ENCODE data around the gene CCDC188.
A peak's percentile ranks its signal among the peaks of the same experiment; 100 is the strongest.

CCDC188 gene

GRCh38 chr22:20150381-20151275 lies at the start of gene CCDC188:
Gene CCDC188, minus strand, starts transcription at chr22:20151055. Its CDS starts 69 bp downstream, at chr22:20150986.
- Mint-ChIP-seq H3K27me3 (no peaks in the 10 kb centered on the region), H3K9me3 (no peaks in the 10 kb centered on the region)
- no peak for ATAC-seq

DNA sequence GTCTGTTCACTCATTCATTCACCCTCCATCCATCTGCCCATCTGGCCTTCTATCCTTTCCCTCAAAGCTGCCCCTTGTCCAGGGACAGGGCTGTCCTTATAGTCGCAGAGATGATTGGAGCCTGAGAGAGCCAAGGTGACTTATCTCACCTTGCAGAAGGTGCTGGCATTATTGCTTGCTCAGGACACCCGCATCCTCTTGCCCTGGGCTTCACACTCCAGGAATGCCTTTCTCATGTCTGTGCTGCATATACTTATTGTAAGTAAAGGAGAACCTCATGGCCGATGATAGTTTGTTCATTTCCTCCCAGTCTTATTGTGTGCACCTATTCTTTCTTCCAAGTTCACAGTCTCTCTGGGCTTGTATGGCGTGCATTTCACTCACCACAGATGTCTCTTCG lies 49.1 kb upstream of the CCDC188 start:
- no peaks in the 10 kb centered on the region for H3K4me1 Mint-ChIP-seq
- no peaks in the 10 kb centered on the region for H3K9me3 Mint-ChIP-seq
- no peak overlapping the region for H3K4me3 Mint-ChIP-seq
- no peaks in the 10 kb centered on the region for H3K36me3 Mint-ChIP-seq (ENCODE audit: low read depth)
- ATAC-seq, result no peak
- no peak overlapping the region for H3K27ac Mint-ChIP-seq
- DNase-seq, result no peak
- no peaks in the 10 kb centered on the region for H3K27me3 Mint-ChIP-seq

More at GRCh38 chr22:20150381-20151275, at the start of gene CCDC188:
- no peaks in the 10 kb centered on the region for H3K36me3 Mint-ChIP-seq (ENCODE audit: low read depth)
- H3K4me1 Mint-ChIP-seq, result peaks cover 5% of the 10 kb centered on the region
- no peak within 1 kb of the TSS for H3K4me3 Mint-ChIP-seq
- DNase-seq, result no peak
- H3K27ac Mint-ChIP-seq, result peak within 1 kb of the TSS; percentile 49

DNA sequence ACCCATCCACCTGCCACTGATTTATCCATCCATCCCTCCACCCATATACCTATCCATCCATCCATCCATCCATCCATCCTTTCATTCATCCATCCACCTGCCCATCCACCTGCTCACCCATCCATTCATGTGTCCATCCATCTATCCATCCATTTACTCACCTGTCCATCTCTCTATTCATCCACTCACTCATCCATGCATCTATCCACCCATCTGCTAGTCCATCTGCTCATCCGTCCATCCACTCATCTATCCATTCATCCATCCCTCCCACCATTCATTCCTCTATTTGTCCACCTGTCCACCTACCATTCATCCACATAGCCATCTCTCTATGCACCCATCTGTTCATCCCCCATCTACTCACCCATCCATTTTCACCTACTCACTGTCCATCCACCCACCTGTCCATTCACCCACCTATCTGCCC lies 48.6 kb upstream of the CCDC188 start:
- no peaks in the 10 kb centered on the region for H3K36me3 Mint-ChIP-seq (ENCODE audit: low read depth)
- no peak overlapping the region for H3K4me3 Mint-ChIP-seq
- no peaks in the 10 kb centered on the region for H3K9me3 Mint-ChIP-seq

GRCh38 chr22:20198557-20199319 lies 47.9 kb upstream of the CCDC188 start:
- Mint-ChIP-seq H3K27me3 (no peaks in the 10 kb centered on the region), H3K4me1 (no peaks in the 10 kb centered on the region), H3K9me3 (no peaks in the 10 kb centered on the region), H3K36me3 (ENCODE audit: low read depth) (no peaks in the 10 kb centered on the region), H3K4me3 (no peak overlapping the region), H3K27ac (no peak overlapping the region)
- DNase-seq, result no peak
- ATAC-seq, result no peak

More for the DNA sequence above, 48.6 kb upstream of the CCDC188 start:
- no peaks in the 10 kb centered on the region for H3K27me3 Mint-ChIP-seq
- H3K4me1 Mint-ChIP-seq, result no peaks in the 10 kb centered on the region
- no peak overlapping the region for H3K27ac Mint-ChIP-seq
- DNase-seq, result no peak
- ATAC-seq, result no peak

- no peak overlapping the region for H3K27ac Mint-ChIP-seq
- no peak overlapping the region for H3K4me3 Mint-ChIP-seq
- DNase-seq (no peak), ATAC-seq (no peak)
- no peaks in the 10 kb centered on the region for H3K9me3 Mint-ChIP-seq
- H3K27me3 Mint-ChIP-seq, result no peaks in the 10 kb centered on the region
- H3K36me3 Mint-ChIP-seq (ENCODE audit: low read depth), result no peaks in the 10 kb centered on the region
- no peaks in the 10 kb centered on the region for H3K4me1 Mint-ChIP-seq
These were observed 46.7 kb upstream of the CCDC188 start for GRCh38 chr22:20197407-20198030.

DNA sequence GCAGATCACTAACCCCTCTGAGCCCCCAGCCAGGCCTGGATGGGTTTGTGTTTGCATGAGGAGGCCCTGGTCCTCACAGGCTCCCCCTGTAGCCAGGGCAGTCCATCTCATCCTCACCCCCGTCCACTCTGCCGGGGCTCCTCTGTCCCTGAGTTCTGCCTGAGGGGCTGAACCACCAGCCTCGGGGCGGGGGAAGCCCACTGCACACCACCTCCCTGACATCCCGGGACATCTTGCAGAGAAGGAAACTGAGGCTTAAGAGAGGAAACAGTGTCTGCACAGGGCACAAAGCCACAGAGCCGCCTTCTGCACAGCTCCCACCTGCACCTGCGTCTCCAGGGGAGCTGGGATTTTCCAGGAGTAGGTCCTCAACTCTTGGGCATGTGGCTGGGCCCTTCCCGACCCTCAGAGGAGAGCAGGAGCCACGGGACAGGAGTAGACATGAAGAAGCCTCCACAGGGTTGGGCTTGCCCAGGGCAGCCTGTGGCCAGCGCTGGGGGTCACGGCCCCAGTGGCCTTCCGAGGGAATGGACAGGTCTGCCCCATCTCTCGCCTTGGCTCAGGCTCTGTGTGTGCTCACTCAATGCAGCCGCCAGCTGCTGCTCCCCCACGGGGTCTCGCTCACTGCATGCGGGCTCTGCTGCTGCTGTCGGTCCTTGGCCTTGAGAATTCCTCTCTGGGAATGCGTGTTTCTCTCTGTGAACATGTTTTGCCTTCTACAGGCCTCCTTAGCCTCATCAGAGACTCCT lies 45.4 kb upstream of the CCDC188 start:
- Mint-ChIP-seq H3K27ac (no peak overlapping the region), H3K36me3 (ENCODE audit: low read depth) (no peaks in the 10 kb centered on the region), H3K4me3 (no peak overlapping the region), H3K27me3 (no peaks in the 10 kb centered on the region), H3K4me1 (no peaks in the 10 kb centered on the region), H3K9me3 (no peaks in the 10 kb centered on the region)
- DNase-seq, result no peak
- no peak for ATAC-seq

DNA sequence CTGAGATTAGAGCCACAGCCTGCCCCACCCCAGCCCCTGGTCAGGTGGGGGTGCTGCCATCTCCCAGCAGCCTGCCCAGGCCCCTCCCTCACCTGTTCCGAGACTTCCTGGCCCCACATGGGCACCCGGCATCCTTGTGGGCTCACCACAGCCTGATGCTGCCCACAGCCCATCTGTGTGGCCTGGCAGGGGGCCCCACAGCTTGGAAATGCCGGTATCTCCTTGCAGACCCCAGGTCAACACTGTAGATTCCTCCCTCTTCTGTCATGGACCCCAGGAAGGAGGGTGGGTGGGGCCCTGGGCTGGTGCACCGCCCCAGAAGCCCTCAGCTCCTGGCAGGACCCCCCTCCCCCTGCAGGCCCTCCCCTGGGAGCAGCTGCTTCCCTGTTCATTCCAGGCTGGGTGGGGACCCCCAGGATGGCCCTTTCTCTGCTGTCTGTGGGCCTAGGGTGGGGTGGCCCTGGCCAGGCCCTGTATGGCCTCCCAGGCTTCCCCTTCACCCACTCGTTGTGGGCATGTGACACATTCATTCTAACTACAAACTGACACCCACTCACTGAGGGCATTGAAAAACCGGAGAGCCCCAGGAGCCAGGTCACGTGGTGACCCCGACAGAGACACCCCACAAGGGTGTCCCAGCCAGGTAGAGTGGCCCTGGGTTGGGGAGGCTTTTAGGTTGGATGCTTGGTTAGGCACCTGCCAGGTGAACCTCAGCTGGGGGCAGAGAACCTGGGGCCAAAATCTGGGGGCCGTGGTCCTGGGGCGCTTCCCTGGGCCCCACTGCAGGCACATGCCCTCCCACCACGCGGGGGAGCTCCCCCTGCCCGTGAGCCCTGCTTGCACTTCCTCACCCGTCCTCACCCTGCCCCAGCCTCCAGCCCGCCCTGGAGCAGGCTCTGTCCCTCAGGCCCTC lies 44.1 kb upstream of the CCDC188 start:
- H3K9me3 Mint-ChIP-seq, result no peaks in the 10 kb centered on the region
- H3K27ac Mint-ChIP-seq, result no peak overlapping the region
- no peak overlapping the region for H3K4me3 Mint-ChIP-seq
- DNase-seq, result no peak
- ATAC-seq, result no peak
- no peaks in the 10 kb centered on the region for H3K27me3 Mint-ChIP-seq
- no peaks in the 10 kb centered on the region for H3K36me3 Mint-ChIP-seq (ENCODE audit: low read depth)
- no peaks in the 10 kb centered on the region for H3K4me1 Mint-ChIP-seq

DNA sequence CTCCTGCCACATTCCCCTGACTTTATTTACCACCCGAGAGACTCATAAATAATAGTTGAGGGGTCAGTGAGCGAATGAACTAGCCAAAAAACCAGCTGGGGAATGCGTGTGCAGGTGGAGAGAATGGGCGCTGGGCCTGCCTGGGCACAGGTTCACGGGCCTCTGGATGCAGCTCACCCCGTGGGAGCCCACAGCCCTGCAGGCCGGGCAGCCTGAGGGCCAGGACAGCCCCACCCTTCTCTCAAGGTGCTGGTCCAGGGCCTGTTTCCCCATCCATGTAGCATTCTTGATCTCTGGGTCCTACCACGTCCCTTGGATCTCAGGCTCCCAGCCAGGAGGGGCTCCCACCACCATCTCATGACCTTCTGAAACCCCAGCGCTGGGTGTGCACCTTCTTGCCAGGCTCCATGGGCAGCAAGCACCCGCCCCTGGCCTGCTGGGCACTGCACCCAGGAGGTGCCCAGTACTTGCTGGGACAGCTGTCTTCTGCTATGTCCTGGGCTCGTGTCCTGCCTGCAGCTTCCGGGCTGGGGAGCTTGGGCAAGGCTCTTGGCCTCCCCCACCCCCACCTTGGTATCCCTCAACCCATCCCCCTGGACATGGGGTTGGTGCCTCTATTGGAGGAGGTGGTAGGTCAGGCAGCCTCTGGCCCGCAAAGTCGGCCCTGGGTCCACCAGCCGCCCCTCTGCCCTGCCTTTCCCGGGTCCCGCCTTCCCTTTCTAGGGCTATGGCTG lies 43.1 kb upstream of the CCDC188 start:
- Mint-ChIP-seq H3K27ac (no peak overlapping the region), H3K4me1 (no peaks in the 10 kb centered on the region), H3K9me3 (no peaks in the 10 kb centered on the region), H3K27me3 (no peaks in the 10 kb centered on the region), H3K4me3 (no peak overlapping the region), H3K36me3 (ENCODE audit: low read depth) (no peaks in the 10 kb centered on the region)
- ATAC-seq (no peak), DNase-seq (no peak)

- no peaks in the 10 kb centered on the region for H3K4me1 Mint-ChIP-seq
- ATAC-seq, result no peak
These were observed 42.3 kb upstream of the CCDC188 start for GRCh38 chr22:20192972-20193760.

GRCh38 chr22:20192293-20192971 lies 41.6 kb upstream of the CCDC188 start:
- no peak for ATAC-seq
- H3K4me3 Mint-ChIP-seq, result no peak overlapping the region
- no peaks in the 10 kb centered on the region for H3K9me3 Mint-ChIP-seq
- H3K27me3 Mint-ChIP-seq, result no peaks in the 10 kb centered on the region
- DNase-seq, result no peak
- no peak overlapping the region for H3K27ac Mint-ChIP-seq
- H3K36me3 Mint-ChIP-seq (ENCODE audit: low read depth), result no peaks in the 10 kb centered on the region
- no peaks in the 10 kb centered on the region for H3K4me1 Mint-ChIP-seq

More at GRCh38 chr22:20192972-20193760, 42.3 kb upstream of the CCDC188 start:
- no peak overlapping the region for H3K27ac Mint-ChIP-seq
- no peaks in the 10 kb centered on the region for H3K9me3 Mint-ChIP-seq
- H3K27me3 Mint-ChIP-seq, result no peaks in the 10 kb centered on the region
- no peak for DNase-seq
- H3K36me3 Mint-ChIP-seq (ENCODE audit: low read depth), result no peaks in the 10 kb centered on the region
- no peak overlapping the region for H3K4me3 Mint-ChIP-seq

- Mint-ChIP-seq H3K27me3 (no peaks in the 10 kb centered on the region), H3K9me3 (no peaks in the 10 kb centered on the region), H3K27ac (no peak overlapping the region), H3K36me3 (ENCODE audit: low read depth) (no peaks in the 10 kb centered on the region), H3K4me3 (no peak overlapping the region), H3K4me1 (no peaks in the 10 kb centered on the region)
- no peak for DNase-seq
- ATAC-seq, result no peak
These were observed 40.9 kb upstream of the CCDC188 start for GRCh38 chr22:20191803-20192202.

DNA sequence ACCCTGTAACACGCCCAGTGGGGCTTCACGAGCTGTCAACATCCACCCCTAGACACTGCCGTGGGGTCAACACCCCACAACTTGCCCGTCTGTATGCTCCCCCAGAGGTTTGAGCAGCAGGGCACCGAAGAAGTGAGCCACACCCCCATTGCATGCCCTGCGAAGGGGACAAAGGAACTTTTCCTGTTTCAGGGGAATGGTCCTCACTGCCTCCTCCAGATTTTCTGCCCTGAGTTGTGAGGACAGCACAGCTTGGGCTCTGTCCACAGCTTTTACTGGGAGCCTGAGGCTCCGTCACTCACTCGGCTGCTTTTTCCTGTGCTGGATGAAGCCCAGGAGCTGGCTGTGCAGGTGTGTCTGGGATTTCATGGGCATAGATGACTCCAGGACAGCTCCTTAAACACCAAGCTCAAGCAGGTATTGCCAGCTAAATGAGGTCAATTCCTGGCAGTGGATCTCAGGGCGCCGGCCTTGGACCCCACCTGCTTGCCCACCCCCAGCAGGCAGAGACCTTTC lies 40.2 kb upstream of the CCDC188 start:
- DNase-seq, result no peak
- Mint-ChIP-seq H3K27me3 (no peaks in the 10 kb centered on the region), H3K4me3 (no peak overlapping the region), H3K9me3 (no peaks in the 10 kb centered on the region), H3K36me3 (ENCODE audit: low read depth) (no peaks in the 10 kb centered on the region), H3K4me1 (no peaks in the 10 kb centered on the region), H3K27ac (no peak overlapping the region)
- ATAC-seq, result no peak
